HEK293T (cell line): Measurements from ENCODE around the gene KCNQ1.

Source experiments
- CTCF ChIA-PET: fragments of 350-600 bp; formaldehyde crosslinking; extraction: SDS; loops from one replicate; lab custom pipeline; 2021; ENCODE audit warnings: antibody characterized with exemption, inconsistent platforms; lab: Yijun Ruan, JAX
- POLR2A ChIA-PET: fragments of 350-600 bp; formaldehyde crosslinking; extraction: SDS; loops from one replicate; lab custom pipeline; 2020; ENCODE audit warnings: antibody characterized with exemption, inconsistent platforms; lab: Yijun Ruan, JAX
- DNase-seq: peaks from one replicate; pipeline ENCODE4 v3.0.0; 2012; ENCODE audit warnings: mixed read lengths; ENCODE audit errors: extremely low spot score
- ARNT ChIP-seq: fragments of 450-650 bp; IDR thresholded peaks from 2 replicates; pipeline ENCODE4 v1.6.1; 2017; ENCODE audit warnings: mild to moderate bottlenecking
- BHLHE40 ChIP-seq: fragments of 450-650 bp; IDR thresholded peaks from 2 replicates; pipeline ENCODE4 v1.6.1; 2016; ENCODE audit warnings: mild to moderate bottlenecking, moderate library complexity, borderline replicate concordance
- CTBP1 ChIP-seq: fragments of 450-650 bp; IDR thresholded peaks from 2 replicates; pipeline ENCODE4 v1.6.1; 2016; ENCODE audit warnings: borderline replicate concordance
- ELF4 ChIP-seq: fragments of 450-650 bp; IDR thresholded peaks from 2 replicates; pipeline ENCODE4 v1.6.1; 2017; ENCODE audit warnings: antibody characterized with exemption
- FOXA1 ChIP-seq: fragments of 450-650 bp; IDR thresholded peaks from 2 replicates; pipeline ENCODE4 v1.6.1; 2016; ENCODE audit warnings: mild to moderate bottlenecking
- FOXK2 ChIP-seq: fragments of 450-650 bp; IDR thresholded peaks from 2 replicates; pipeline ENCODE4 v1.6.1; 2016; ENCODE audit warnings: mild to moderate bottlenecking
- FOXM1 ChIP-seq: fragments of 450-650 bp; IDR thresholded peaks from 2 replicates; pipeline ENCODE4 v1.6.1; 2017; ENCODE audit warnings: mild to moderate bottlenecking, borderline replicate concordance
- HDGF ChIP-seq: fragments of 450-650 bp; IDR thresholded peaks from 2 replicates; pipeline ENCODE4 v1.6.1; 2017; ENCODE audit warnings: antibody characterized with exemption, borderline replicate concordance
- L3MBTL2 ChIP-seq: fragments of 450-650 bp; conservative IDR thresholded peaks from 2 replicates; pipeline ENCODE4 v1.6.1; 2016; ENCODE audit warnings: mild to moderate bottlenecking
- LEF1 ChIP-seq: fragments of 450-650 bp; IDR thresholded peaks from 2 replicates; pipeline ENCODE4 v1.6.1; 2017; ENCODE audit warnings: mild to moderate bottlenecking, borderline replicate concordance
- NFRKB ChIP-seq: fragments of 450-650 bp; IDR thresholded peaks from 2 replicates; pipeline ENCODE4 v1.6.1; 2016; ENCODE audit warnings: mild to moderate bottlenecking, moderate library complexity
- SP1 ChIP-seq: fragments of 450-650 bp; IDR thresholded peaks from 2 replicates; pipeline ENCODE4 v1.6.1; 2017
- SUZ12 ChIP-seq: fragments of 450-650 bp; IDR thresholded peaks from 2 replicates; pipeline ENCODE4 v1.6.1; 2016; ENCODE audit warnings: mild to moderate bottlenecking
- TARDBP ChIP-seq: fragments of 450-650 bp; IDR thresholded peaks from 2 replicates; pipeline ENCODE4 v1.6.1; 2016
- ZNF384 ChIP-seq: fragments of 450-650 bp; IDR thresholded peaks from 2 replicates; pipeline ENCODE4 v1.6.1; 2016
- TF ChIP-seq, protein P1 (sequence below): fragments of 450-650 bp; IDR thresholded peaks from 2 replicates; pipeline ENCODE4 v1.6.1; 2016

KCNQ1 gene

DNA sequence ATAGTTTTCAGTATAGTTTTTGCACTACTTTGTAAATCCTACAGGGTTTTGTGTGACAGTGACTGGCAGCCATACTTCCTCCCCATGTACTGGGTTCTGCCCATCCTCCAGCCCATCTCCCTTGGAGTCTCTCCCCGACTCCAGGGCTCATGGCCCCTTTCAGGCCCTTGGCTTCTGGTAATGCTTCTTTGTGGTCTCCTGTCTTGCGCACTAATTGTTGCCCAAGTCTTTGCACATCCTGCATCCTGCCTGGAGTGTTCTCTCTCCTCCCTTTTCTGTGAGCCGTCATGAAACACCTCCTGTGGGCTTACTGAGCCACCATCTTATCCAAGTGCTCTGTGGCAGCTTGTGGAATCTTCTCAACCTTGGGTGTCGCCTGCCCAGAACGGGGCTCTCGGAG is 266.4 kb downstream of the KCNQ1 start:
- CTCF ChIA-PET, result interaction anchor here (0.7 kb wide), 1 partner anchor 180 kb away, joined by 3 read pairs; no protein-coding TSS in a partner anchor
- POLR2A ChIA-PET, result no interaction called here
- TF ChIP-seq FOXK2 (no peak), TARDBP (no peak), SP1 (no peak), LEF1 (no peak), ZNF384 (no peak)
- DNase-seq, result no peak

DNA sequence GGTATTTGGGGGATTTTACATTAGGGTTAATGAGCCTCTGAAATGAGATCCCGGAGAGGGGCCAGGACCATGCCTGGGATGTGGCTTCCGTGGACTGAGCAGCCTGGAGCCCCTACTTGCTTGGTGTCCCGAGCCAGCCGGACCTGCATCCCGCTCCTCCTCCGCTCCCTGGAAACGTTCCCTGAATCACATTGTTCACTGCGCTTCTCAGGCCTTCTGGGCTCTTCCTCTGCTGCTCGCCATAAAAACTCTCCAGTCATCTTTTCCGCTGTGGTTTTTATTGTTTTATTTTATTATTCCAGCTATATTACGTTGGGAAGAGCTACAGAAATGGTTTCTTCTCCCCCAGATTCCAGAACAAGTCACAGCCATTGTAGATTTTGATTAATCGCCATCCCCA is 268.3 kb downstream of the KCNQ1 start:
- no peak for DNase-seq
- ChIA-PET POLR2A (interaction anchor here (1.6 kb wide), 1 partner anchor 13 kb away, joined by 3 read pairs; the partner anchor contains the start of gene KCNQ1OT1), CTCF (no interaction called here)
- no peak for TF ChIP-seq ARNT
- no peak for TF ChIP-seq LEF1
- TF ChIP-seq, protein P1, sequence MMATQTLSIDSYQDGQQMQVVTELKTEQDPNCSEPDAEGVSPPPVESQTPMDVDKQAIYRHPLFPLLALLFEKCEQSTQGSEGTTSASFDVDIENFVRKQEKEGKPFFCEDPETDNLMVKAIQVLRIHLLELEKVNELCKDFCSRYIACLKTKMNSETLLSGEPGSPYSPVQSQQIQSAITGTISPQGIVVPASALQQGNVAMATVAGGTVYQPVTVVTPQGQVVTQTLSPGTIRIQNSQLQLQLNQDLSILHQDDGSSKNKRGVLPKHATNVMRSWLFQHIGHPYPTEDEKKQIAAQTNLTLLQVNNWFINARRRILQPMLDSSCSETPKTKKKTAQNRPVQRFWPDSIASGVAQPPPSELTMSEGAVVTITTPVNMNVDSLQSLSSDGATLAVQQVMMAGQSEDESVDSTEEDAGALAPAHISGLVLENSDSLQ, result no peak
- TF ChIP-seq TARDBP, result no peak
- no peak for TF ChIP-seq HDGF
- TF ChIP-seq FOXK2, result no peak
- TF ChIP-seq CTBP1, result no peak
- no peak for TF ChIP-seq FOXA1
- TF ChIP-seq ZNF384, result no peak
- no peak for TF ChIP-seq SUZ12
- TF ChIP-seq L3MBTL2, result no peak
- TF ChIP-seq BHLHE40, result no peak
- no peak for TF ChIP-seq NFRKB
- no peak for TF ChIP-seq FOXM1
- no peak for TF ChIP-seq SP1
- no peak for TF ChIP-seq ELF4

DNA sequence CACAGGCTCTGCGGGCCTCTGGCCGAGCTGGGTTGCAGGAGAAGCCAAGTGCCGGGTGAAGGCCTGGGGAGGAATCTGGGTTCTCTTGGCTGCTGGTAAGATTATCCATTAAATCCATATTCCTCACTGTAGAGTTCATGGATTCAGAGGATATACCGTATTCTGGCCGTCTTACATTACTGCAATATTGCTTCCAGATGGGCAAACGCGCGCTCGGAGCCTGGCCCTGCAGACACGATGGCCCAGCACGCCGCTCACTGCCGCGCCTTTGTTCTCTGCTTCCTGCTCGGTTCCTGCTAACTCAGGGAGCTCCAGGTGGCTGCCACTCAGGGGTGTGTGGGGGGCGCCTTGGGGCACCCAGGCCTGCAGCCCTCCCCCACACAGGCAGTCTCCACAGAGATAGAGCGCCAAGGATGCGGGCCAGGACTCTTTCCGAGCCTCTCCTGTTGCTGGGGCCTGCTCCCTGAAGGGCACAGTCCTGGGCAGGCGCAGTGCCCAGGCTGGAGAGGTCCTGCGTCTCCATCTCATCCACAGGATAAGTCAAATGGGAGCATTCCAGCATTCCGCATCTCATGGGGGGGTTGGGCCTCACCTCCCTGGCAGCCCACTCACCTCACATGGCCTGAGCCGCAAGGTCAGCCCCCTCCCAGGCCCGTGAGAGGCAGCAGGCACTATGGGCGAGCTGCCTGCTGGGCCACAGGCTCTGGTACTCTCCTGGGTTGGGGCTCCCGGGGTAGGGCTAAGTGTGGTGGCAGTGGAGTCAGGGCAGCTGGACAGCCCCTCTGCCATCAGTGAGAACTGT is 269.1 kb downstream of the KCNQ1 start:
- ChIA-PET POLR2A (interaction anchor here (1.6 kb wide), 1 partner anchor 14 kb away, joined by 3 read pairs; the partner anchor contains the start of gene KCNQ1OT1), CTCF (no interaction called here)
- no peak for DNase-seq
- TF ChIP-seq FOXA1 (no peak), BHLHE40 (no peak), NFRKB (no peak), L3MBTL2 (no peak), LEF1 (no peak), ARNT (no peak), SUZ12 (no peak), FOXM1 (no peak), HDGF (no peak), ELF4 (no peak), FOXK2 (no peak), ZNF384 (no peak), SP1 (no peak), TARDBP (no peak), CTBP1 (no peak)
- TF ChIP-seq, protein P1, result no peak

DNA sequence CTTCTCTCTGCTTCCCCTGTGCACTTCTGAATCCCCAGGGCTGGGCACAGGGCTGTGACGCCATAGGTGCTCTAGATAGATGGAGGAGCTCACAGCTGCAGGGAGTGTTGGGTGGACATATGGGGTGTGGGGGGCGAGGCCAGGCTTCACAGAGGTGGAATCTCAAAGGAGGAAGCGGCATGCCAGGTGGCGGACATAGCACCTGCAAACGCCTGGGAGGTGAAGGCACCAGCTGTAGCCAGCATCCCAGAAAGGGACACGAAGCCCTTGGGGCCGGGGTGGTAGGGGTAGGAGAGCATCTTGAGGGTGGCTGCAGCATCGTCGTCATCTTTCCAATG is 269.6 kb downstream of the KCNQ1 start:
- ChIA-PET CTCF (no interaction called here), POLR2A (no interaction called here)
- TF ChIP-seq ELF4 (no peak), HDGF (no peak), SP1 (no peak), L3MBTL2 (no peak), ARNT (no peak), NFRKB (no peak), TARDBP (no peak), LEF1 (no peak), BHLHE40 (no peak)
- TF ChIP-seq, protein P1, result no peak
- no peak for DNase-seq

DNA sequence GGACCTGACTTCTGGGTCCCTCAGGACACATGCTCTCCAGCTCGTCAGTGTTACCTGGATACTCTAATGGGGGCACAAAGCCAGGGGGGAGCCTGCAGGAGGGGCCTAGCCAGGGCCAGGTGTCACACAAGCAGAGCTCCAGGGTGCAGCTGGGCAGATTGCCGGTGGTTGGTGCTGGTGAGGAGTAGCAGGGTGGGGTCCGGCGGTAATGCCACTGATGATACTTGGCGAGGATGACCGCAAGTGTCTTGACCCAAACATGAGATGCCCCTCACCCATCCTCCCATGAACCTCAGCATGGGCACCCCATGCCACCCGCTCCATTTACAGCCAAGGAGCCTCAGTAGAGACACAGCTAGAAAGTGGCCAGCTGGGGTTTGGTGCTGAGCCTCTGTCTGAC is 270.1 kb downstream of the KCNQ1 start:
- TF ChIP-seq SUZ12, result no peak
- no peak for TF ChIP-seq FOXM1
- TF ChIP-seq LEF1, result no peak
- no peak for TF ChIP-seq FOXK2
- no peak for TF ChIP-seq TARDBP
- no peak for TF ChIP-seq SP1
- TF ChIP-seq ZNF384, result no peak
- CTCF ChIA-PET, result no interaction called here
- POLR2A ChIA-PET, result no interaction called here
- no peak for DNase-seq

DNA sequence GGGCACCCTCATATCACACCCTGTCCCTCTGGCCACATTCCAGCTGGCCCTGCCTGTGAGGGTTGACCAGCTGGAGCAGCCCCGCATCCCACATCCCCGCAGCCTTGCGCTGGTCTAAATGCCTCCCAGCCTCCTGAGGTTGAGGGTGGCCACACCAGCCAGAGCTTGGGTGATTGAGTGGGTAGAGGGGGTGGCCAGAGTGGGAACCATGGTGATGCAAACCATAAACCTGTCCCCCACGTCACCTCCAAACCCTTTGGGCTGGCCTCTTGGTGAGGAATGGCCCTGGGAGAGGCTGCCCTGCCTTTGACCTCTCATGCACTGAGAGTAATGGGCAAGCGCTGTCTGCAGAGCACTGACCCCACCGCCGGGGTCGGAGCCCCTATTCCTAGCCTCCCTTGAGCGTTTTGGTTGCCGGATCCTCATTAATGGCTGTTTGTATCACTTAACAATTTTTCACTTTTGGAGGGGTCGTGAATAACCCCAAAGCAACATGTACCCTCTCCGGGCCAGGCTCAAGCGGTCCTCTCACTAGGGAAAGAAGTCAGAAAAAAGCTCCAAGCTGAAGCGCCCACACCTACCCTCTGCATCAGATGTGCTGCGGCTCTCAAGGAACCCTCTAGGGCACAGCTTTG is 271.0 kb downstream of the KCNQ1 start:
- TF ChIP-seq SP1 (no peak), CTBP1 (no peak), NFRKB (no peak), TARDBP (no peak), L3MBTL2 (no peak)
- CTCF ChIA-PET, result interaction anchor here (1.2 kb wide), 1 partner anchor 13 kb away, joined by 5 read pairs; no protein-coding TSS in a partner anchor
- POLR2A ChIA-PET, result no interaction called here
- DNase-seq, result no peak
